ENCODE results near the gene RTL1. TPM values are rescaled to one million over a fixed set of nuclear protein-coding genes. Genes with fewer than 3 reads are reported as not detected.

RTL1 gene
- total RNA-seq, 1 donor from 2014 or later = 0.15 TPM

GRCh38 chr14:100836941-100837804, 66.3 kb downstream of the RTL1 start:
- H3K36me3 ChIP-seq = no peaks in the 10 kb centered on the region
- Mint-ChIP-seq H3K4me3 (peak overlapping the region; percentile 52), H3K36me3 (no peaks in the 10 kb centered on the region), H3K27me3 (ENCODE audit: insufficient read depth, low read depth) (peaks cover 28% of the 10 kb centered on the region), H3K4me1 (peaks cover 68% of the 10 kb centered on the region), H3K9me3 (peaks cover 5% of the 10 kb centered on the region), H3K27ac (peak overlapping the region; percentile 63)
- H3K9ac ChIP-seq = no peak overlapping the region
- H3K9me3 ChIP-seq (ENCODE audit: low read depth) = no peaks in the 10 kb centered on the region
- H3K4me1 ChIP-seq = peaks cover 62% of the 10 kb centered on the region
- no peaks in the 10 kb centered on the region for H4K20me1 ChIP-seq (ENCODE audit: low read depth)
- no peak overlapping the region for H2AFZ ChIP-seq (replicated peaks)
- H3K4me3 ChIP-seq = no peak overlapping the region
- no peak for DNase-seq (ENCODE audit: low spot score)
- H3F3A ChIP-seq (ENCODE audit: low read depth) = peaks cover 66% of the 10 kb centered on the region
- peak overlapping the region; percentile 65 for H3K4me2 ChIP-seq
- H3K79me2 ChIP-seq (ENCODE audit: low read depth) = no peaks in the 10 kb centered on the region
- TF ChIP-seq CTCF (IDR thresholded peaks at IDR 0.05) (no peak), EZH2phosphoT487 (IDR thresholded peaks at IDR 0.05) (no peak), EZH2 (IDR thresholded peaks at IDR 0.05) (no peak)
- H3K27ac ChIP-seq = peak overlapping the region; percentile 100
- H3K27me3 ChIP-seq = no peaks in the 10 kb centered on the region

DNA sequence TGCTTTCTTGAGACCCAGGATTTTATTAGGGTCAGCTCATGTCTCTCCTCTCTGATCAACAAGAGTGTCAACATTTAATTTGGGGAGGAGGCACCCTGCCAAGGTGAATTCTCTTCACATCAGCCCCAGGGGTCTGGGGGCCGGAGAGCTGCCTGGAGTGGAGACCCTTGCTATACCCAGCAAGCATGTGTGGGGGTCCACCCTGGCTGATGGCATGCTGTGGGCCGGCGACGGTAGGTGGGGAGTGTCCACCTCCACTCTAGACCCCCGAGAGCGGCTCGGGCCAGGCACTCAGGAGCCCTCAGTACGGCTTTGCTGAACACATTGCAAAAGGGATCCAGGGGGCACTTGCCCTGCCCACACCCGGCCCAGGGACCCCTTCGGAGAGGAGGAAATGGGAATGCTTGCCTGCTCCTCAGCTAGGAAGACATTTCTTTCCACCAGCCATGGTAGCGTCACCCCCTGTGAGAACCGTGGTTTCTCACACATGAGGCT, 67.2 kb downstream of the RTL1 start:
- H3K4me3 ChIP-seq = no peak overlapping the region
- peaks cover 62% of the 10 kb centered on the region for H3K4me1 ChIP-seq
- no peak overlapping the region for H3K27ac ChIP-seq
- no peak overlapping the region for H2AFZ ChIP-seq (replicated peaks)
- Mint-ChIP-seq H3K27me3 (ENCODE audit: insufficient read depth, low read depth) (peaks cover 33% of the 10 kb centered on the region), H3K9me3 (peaks cover 5% of the 10 kb centered on the region), H3K27ac (peak overlapping the region; percentile 69), H3K4me3 (no peak overlapping the region), H3K36me3 (no peaks in the 10 kb centered on the region), H3K4me1 (peaks cover 68% of the 10 kb centered on the region)
- DNase-seq (ENCODE audit: low spot score) = no peak
- peaks cover 66% of the 10 kb centered on the region for H3F3A ChIP-seq (ENCODE audit: low read depth)
- no peaks in the 10 kb centered on the region for H3K27me3 ChIP-seq
- no peaks in the 10 kb centered on the region for H4K20me1 ChIP-seq (ENCODE audit: low read depth)
- no peak for TF ChIP-seq CTCF (IDR thresholded peaks at IDR 0.05)
- TF ChIP-seq EZH2phosphoT487 (IDR thresholded peaks at IDR 0.05) = no peak
- TF ChIP-seq EZH2 (IDR thresholded peaks at IDR 0.05) = no peak
- H3K36me3 ChIP-seq = no peaks in the 10 kb centered on the region
- H3K9me3 ChIP-seq (ENCODE audit: low read depth) = no peaks in the 10 kb centered on the region
- no peak overlapping the region for H3K9ac ChIP-seq
- no peaks in the 10 kb centered on the region for H3K79me2 ChIP-seq (ENCODE audit: low read depth)
- H3K4me2 ChIP-seq = no peak overlapping the region

- Histone ChIP-seq H4K20me1 (ENCODE audit: low read depth) (no peaks in the 10 kb centered on the region), H3F3A (ENCODE audit: low read depth) (peaks cover 66% of the 10 kb centered on the region), H3K9me3 (ENCODE audit: low read depth) (no peaks in the 10 kb centered on the region), H3K4me1 (peaks cover 61% of the 10 kb centered on the region), H3K79me2 (ENCODE audit: low read depth) (no peaks in the 10 kb centered on the region), H2AFZ (replicated peaks) (no peak overlapping the region), H3K9ac (no peak overlapping the region), H3K4me3 (no peak overlapping the region), H3K27me3 (no peaks in the 10 kb centered on the region), H3K4me2 (no peak overlapping the region), H3K36me3 (no peaks in the 10 kb centered on the region), H3K27ac (no peak overlapping the region)
- no peak overlapping the region for H3K4me3 Mint-ChIP-seq
- peaks cover 34% of the 10 kb centered on the region for H3K27me3 Mint-ChIP-seq (ENCODE audit: insufficient read depth, low read depth)
- TF ChIP-seq EZH2phosphoT487 (IDR thresholded peaks at IDR 0.05) = no peak
- peaks cover 5% of the 10 kb centered on the region for H3K9me3 Mint-ChIP-seq
- no peaks in the 10 kb centered on the region for H3K36me3 Mint-ChIP-seq
- H3K27ac Mint-ChIP-seq = peak overlapping the region; percentile 78
- no peak for DNase-seq (ENCODE audit: low spot score)
- H3K4me1 Mint-ChIP-seq = peaks cover 71% of the 10 kb centered on the region
Measured at GRCh38 chr14:100835548-100836310, 67.8 kb downstream of the RTL1 start.
